Right ventricle myocardium inferior (tissue), 1 donor: ENCODE data around the gene FAM13B. TPM values are rescaled to one million over a fixed set of nuclear protein-coding genes. Genes with fewer than 3 reads are reported as not detected.
"Not testable (repeated sequence)": the region's sequence is repeated elsewhere in the genome, so short reads cannot be mapped to it uniquely, and the experiment has no call there.

ENCODE experiments used
- ATAC-seq: fragments of 200-7000 bp; cut with Tn5 transposase; one replicate; pipeline ENCODE4 v1.9.1; 2020; ENCODE audit warnings: mild to moderate bottlenecking, moderate library complexity
- DNase-seq: peaks from one replicate; pipeline ENCODE4 v3.0.0; 2021; ENCODE audit errors: missing footprints
- intact Hi-C: fragments of 100-400 bp; cut with DNase I; formaldehyde crosslinking; loops from one replicate; pipeline ENCODE4 v1.11.0; 2022
- total RNA-seq: library from RNA; stranded (reverse); fragmentation: NEBNext Ultra II Directional; extraction: Animal tissue kit (Norgen Biotek cat#: 25700); gene quantifications from one replicate; pipeline ENCODE4 v1.2.1, GENCODE V29; 2021
- donor health status: DM: no; HTN: yes; CAD: no; lungs with severe emphysema.

Gene FAM13B
- total RNA-seq, 1 donor from 2014 or later: 22.6 TPM

GRCh38 chr5:138000102-138000723 lies 32.7 kb downstream of the FAM13B start:
- ATAC-seq: no peak
- no peak for DNase-seq
- intact Hi-C loops: no loop called here

- no peak for ATAC-seq
- no peak for DNase-seq
- intact Hi-C loops: no loop called here
These were observed 35.1 kb downstream of the FAM13B start for GRCh38 chr5:137997726-137998213.

GRCh38 chr5:137995749-137996128 lies 37.1 kb downstream of the FAM13B start:
- ATAC-seq (no peak), DNase-seq (no peak)
- intact Hi-C loops: no loop called here

- no peak for DNase-seq
- ATAC-seq: peak; percentile 48
These were observed 37.7 kb downstream of the FAM13B start for GRCh38 chr5:137995077-137995748.

GRCh38 chr5:137994556-137994955 lies 38.3 kb downstream of the FAM13B start:
- DNase-seq: no peak
- intact Hi-C loops: no loop called here

More at GRCh38 chr5:137995077-137995748, 37.7 kb downstream of the FAM13B start:
- intact Hi-C loops: no loop called here

GRCh38 chr5:137989419-137989818 lies 43.5 kb downstream of the FAM13B start:
- ATAC-seq (no peak), DNase-seq (no peak)
- intact Hi-C loops: no loop called here

More at GRCh38 chr5:137994556-137994955, 38.3 kb downstream of the FAM13B start:
- ATAC-seq: no peak

- no peak for ATAC-seq
- DNase-seq: no peak
- intact Hi-C loops: no loop called here
These were observed 57.7 kb downstream of the FAM13B start for GRCh38 chr5:137975208-137975607.

GRCh38 chr5:137970384-137970783 lies 62.5 kb downstream of the FAM13B start:
- ATAC-seq, intact Hi-C loops, DNase-seq: not testable (repeated sequence)

- DNase-seq: no peak
- ATAC-seq: no peak
- intact Hi-C loops: no loop called here
These were observed 72.1 kb downstream of the FAM13B start for GRCh38 chr5:137960819-137961218.

GRCh38 chr5:137960141-137960540 lies 72.7 kb downstream of the FAM13B start:
- ATAC-seq: no peak
- DNase-seq: no peak
- intact Hi-C loops: no loop called here

- ATAC-seq: no peak
These were observed 73.4 kb downstream of the FAM13B start for GRCh38 chr5:137959488-137959887.

GRCh38 chr5:137957948-137958347 lies 74.9 kb downstream of the FAM13B start:
- ATAC-seq (no peak), DNase-seq (no peak)
- intact Hi-C loops: no loop called here

More at GRCh38 chr5:137959488-137959887, 73.4 kb downstream of the FAM13B start:
- no peak for DNase-seq
- intact Hi-C loops: no loop called here

- ATAC-seq (peak; percentile 94), DNase-seq (no peak)
- intact Hi-C loops: no loop called here
These were observed 78.6 kb downstream of the FAM13B start for GRCh38 chr5:137954131-137954879.

- intact Hi-C loops: no loop called here
- ATAC-seq (no peak), DNase-seq (no peak)
These were observed 87.1 kb downstream of the FAM13B start for GRCh38 chr5:137945825-137946224.

GRCh38 chr5:137944280-137944679 lies 88.6 kb downstream of the FAM13B start:
- intact Hi-C loops, DNase-seq, ATAC-seq: not testable (repeated sequence)

GRCh38 chr5:137939331-137939730 lies 93.5 kb downstream of the FAM13B start:
- no peak for ATAC-seq
- DNase-seq: no peak
- intact Hi-C loops: no loop called here

- intact Hi-C loops: no loop called here
- ATAC-seq (no peak), DNase-seq (no peak)
These were observed 94.1 kb downstream of the FAM13B start for GRCh38 chr5:137938751-137939143.

GRCh38 chr5:137937994-137938750 lies 94.7 kb downstream of the FAM13B start:
- ATAC-seq (no peak), DNase-seq (no peak)
- intact Hi-C loops: no loop called here

- ATAC-seq (no peak), DNase-seq (no peak)
- intact Hi-C loops: no loop called here
These were observed 97.2 kb downstream of the FAM13B start for GRCh38 chr5:137935694-137936093.
